Inflammatory macrophage treated with lipopolysaccharide for 1 hour (primary cell): Measurements from ENCODE around the gene MCRIP1.
A peak's percentile ranks its signal among the peaks of the same experiment; 100 is the strongest.

Experiments
- DNase-seq, 2 donors: peaks; one replicate each; pipeline ENCODE4 v3.0.0-alpha.2; 2020 to 2022

Gene MCRIP1, protein sequence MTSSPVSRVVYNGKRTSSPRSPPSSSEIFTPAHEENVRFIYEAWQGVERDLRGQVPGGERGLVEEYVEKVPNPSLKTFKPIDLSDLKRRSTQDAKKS

GRCh38 chr17:81833160-81833920 lies at the start of gene MCRIP1:
MCRIP1 (minus strand) TSS chr17:81833291; CDS start chr17:81824506, 8,785 bp downstream.
- DNase-seq, result peak; percentile 95 to 98

DNA sequence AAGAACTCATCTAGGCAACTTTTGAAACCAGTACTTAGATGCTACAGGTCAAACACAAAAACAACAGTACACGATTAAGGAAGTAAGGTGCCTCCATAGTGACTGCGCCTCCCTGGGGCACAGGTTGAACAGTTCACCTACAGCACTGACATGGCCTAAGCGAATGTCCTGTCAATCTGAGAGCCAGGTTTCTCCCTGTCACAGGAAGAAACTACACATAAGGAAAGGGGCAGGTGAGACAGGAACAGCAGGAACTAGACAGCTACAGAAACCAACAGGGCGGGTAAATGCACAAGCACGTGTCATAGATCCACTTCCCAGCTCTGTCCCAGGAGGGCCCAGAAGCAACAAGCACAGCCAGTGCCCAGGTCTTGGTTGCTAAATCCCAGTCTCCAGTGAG lies 46.0 kb upstream of the MCRIP1 start:
- no peak for DNase-seq

GRCh38 chr17:81878294-81878693 lies 45.2 kb upstream of the MCRIP1 start:
- no peak for DNase-seq

DNA sequence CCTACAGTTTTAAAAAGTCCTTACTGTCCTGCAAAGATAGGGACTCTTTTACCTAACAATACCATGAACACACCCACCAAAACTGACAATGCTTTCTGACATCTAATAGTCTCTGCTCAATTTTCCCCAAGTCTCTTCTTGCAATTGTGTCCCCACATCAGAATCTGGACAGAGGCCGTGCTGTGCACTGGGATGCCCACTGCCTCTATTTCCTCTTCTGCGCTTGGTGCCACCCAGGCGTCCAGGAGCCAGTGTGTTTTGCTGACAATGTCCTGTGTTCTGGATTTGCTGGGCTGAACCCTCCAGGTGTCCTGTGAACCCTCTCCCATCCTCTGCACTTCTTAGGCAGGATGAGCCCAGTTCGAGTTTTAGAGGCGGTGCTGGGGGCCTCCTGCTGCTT lies 44.5 kb upstream of the MCRIP1 start:
- no peak for DNase-seq

GRCh38 chr17:81871387-81872230 lies 38.5 kb upstream of the MCRIP1 start:
- peak; percentile 90 to 97 for DNase-seq

GRCh38 chr17:81870981-81871386 lies 37.9 kb upstream of the MCRIP1 start, which contains the start of gene ARHGDIA:
ARHGDIA (minus strand) TSS chr17:81871337; CDS start chr17:81869930, 1,407 bp downstream.
- no peak for DNase-seq

- peak; percentile 34 to 53 for DNase-seq
Observed at GRCh38 chr17:81870131-81870980, 37.3 kb upstream of the MCRIP1 start.

- DNase-seq, result no peak
Observed at GRCh38 chr17:81869221-81870130, 36.4 kb upstream of the MCRIP1 start.

- DNase-seq, result no peak
Observed at GRCh38 chr17:81868674-81869220, 35.7 kb upstream of the MCRIP1 start.

- no peak for DNase-seq
Observed at GRCh38 chr17:81867991-81868673, 35.0 kb upstream of the MCRIP1 start.

DNA sequence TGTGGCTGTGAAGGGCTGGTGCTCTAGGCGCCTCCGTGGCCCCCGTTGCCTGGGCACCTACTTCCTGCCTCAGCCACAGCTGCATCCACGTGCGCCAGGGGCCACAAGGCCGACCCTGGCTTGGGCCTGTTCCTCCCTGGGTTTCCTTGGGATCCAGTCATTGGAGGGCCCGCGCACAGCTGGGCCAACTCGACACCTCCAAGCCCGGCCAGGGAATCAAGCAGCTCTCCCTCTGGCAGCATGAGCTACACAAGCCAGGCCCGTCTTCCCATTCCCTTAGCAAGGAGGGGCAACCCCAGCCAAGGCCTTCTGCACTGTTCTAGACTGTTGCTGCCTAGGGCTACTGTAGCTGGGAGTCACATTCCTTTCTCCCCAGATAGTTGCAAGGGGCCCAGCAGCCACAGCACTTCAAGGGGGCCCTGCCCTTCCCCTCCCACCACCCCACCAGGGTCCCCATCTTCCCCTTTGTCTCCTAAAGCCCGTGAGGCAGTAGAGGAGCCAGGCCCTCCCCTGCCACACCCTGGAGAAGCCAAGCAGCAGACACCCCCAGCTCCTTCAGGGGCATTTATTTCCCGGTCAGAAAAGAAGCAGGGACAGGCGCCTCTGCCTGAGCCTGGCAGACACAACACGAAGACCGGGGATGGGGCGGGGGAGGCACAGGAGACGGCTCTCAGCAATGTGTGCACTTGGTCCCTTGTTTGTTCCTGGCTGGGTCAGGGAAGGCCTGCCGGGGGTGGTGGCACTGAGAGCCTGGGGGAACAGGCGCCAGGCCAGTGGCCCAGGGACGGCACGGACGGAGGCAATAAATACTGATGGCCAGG lies 34.3 kb upstream of the MCRIP1 start:
- no peak for DNase-seq

- no peak for DNase-seq
Observed at GRCh38 chr17:81866440-81867169, 33.5 kb upstream of the MCRIP1 start.

- no peak for DNase-seq
Observed at GRCh38 chr17:81865733-81866439, 32.8 kb upstream of the MCRIP1 start.

DNA sequence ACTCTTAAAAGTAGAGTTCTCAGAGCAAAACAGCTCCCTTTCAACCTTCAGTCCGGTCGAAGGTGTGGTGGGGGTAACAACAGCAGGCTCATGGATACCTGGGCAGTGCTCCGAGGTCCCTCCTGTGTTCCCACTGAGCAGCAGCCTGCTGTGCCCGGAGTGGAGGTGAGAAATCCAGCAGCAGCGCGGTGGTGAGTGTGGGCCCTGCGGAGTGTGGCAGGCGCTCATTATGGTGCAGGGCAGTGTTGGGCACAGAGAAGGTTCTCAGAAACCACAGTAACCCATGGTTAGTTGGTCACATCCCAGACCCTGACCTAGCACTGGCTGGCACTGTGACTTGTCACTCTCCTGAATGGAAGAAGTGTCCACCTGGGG lies 32.3 kb upstream of the MCRIP1 start:
- DNase-seq, result no peak

GRCh38 chr17:81863833-81864768 lies 31.0 kb upstream of the MCRIP1 start:
- no peak for DNase-seq

GRCh38 chr17:81863123-81863675 lies 30.1 kb upstream of the MCRIP1 start:
- DNase-seq, result no peak
